Activated gamma-delta T cell treated with anti-CD3 and anti-CD28 coated beads, Interleukin-2, amount 50 U/mL, for 16 hours (primary cell): Measurements from ENCODE around the gene ARRDC2.

Experiments used
- DNase-seq: peaks from one replicate; pipeline ENCODE4 v3.0.0-alpha.2; 2020; ENCODE audit warnings: low read depth

Gene ARRDC2

GRCh38 chr19:18058208-18059009 lies 50.4 kb downstream of the ARRDC2 start:
- peak; percentile 68 for DNase-seq

DNA sequence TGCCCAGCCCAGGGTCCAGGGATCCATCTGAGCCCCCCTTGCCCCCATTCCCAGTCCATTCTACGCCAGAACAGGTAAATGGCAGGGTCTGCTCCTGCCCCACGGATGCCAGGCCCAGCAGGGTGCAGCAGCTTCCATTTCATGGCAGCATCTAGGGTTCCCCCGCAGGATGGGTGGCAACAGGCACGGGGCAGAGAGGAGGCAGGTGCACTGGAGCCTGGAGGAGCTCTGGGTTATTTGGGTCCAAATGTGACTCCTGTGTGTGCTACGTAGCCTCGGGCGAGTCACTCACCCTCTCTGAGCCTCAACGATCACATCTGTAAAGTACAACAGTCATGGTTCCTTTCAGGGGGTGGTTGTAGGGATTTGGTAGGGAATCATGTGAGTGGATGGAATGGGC lies 51.3 kb downstream of the ARRDC2 start:
- DNase-seq, result no peak

- DNase-seq, result no peak
Measured at GRCh38 chr19:18059902-18060301, 51.9 kb downstream of the ARRDC2 start.

GRCh38 chr19:18060472-18060871 lies 52.5 kb downstream of the ARRDC2 start:
- DNase-seq, result no peak

- no peak for DNase-seq
Measured at GRCh38 chr19:18062028-18062427, 54.1 kb downstream of the ARRDC2 start.

GRCh38 chr19:18063463-18063862 lies 55.5 kb downstream of the ARRDC2 start:
- no peak for DNase-seq
